GM18502 (cell line): ENCODE measurements around the gene POFUT2.

ENCODE experiments used
- ATAC-seq: cut with Tn5 transposase; IDR thresholded peaks from one replicate; pipeline ENCODE4 v1.9.1; 2021; ENCODE audit warnings: mild to moderate bottlenecking; ENCODE audit not compliant: unreplicated experiment, poor library complexity

POFUT2 gene

GRCh38 chr21:45266518-45267389 is 20.9 kb downstream of the POFUT2 start:
- no peak for ATAC-seq

GRCh38 chr21:45265721-45266517 is 21.8 kb downstream of the POFUT2 start:
- ATAC-seq = no peak

GRCh38 chr21:45264912-45265515 is 22.7 kb downstream of the POFUT2 start:
- ATAC-seq = no peak

- ATAC-seq = no peak
Observed at GRCh38 chr21:45264146-45264911, 23.4 kb downstream of the POFUT2 start.

GRCh38 chr21:45263534-45263933 is 24.2 kb downstream of the POFUT2 start:
- ATAC-seq = no peak

- no peak for ATAC-seq
Observed at GRCh38 chr21:45262616-45263015, 25.1 kb downstream of the POFUT2 start.

- no peak for ATAC-seq
Observed at GRCh38 chr21:45262041-45262581, 25.6 kb downstream of the POFUT2 start.

GRCh38 chr21:45261093-45261492 is 26.6 kb downstream of the POFUT2 start:
- no peak for ATAC-seq

GRCh38 chr21:45260191-45260825 is 27.4 kb downstream of the POFUT2 start:
- no peak for ATAC-seq

GRCh38 chr21:45259206-45259840 is 28.4 kb downstream of the POFUT2 start:
- no peak for ATAC-seq

GRCh38 chr21:45258466-45258865 is 29.2 kb downstream of the POFUT2 start:
- no peak for ATAC-seq

- no peak for ATAC-seq
Observed at GRCh38 chr21:45257673-45258341, 29.9 kb downstream of the POFUT2 start.

- no peak for ATAC-seq
Observed at GRCh38 chr21:45256912-45257672, 30.6 kb downstream of the POFUT2 start.

- ATAC-seq = no peak
Observed at GRCh38 chr21:45256021-45256911, 31.4 kb downstream of the POFUT2 start.

- no peak for ATAC-seq
Observed at GRCh38 chr21:45255381-45256020, 32.2 kb downstream of the POFUT2 start.

GRCh38 chr21:45254460-45254930 is 33.2 kb downstream of the POFUT2 start:
- no peak for ATAC-seq
